Lower lobe of right lung (tissue), 2 donors: ENCODE measurements around the gene SLX4IP. TPM values are rescaled to one million over a fixed set of nuclear protein-coding genes. Genes with fewer than 3 reads are reported as not detected.

Experiments used
- ATAC-seq, 2 donors: fragments of 200-7000 bp; cut with Tn5 transposase; one replicate each; pipeline ENCODE4 v1.9.1; 2020 to 2022; ENCODE audit warnings: mild to moderate bottlenecking in 2 of 2, moderate library complexity in 2 of 2
- DNase-seq: peaks from one replicate; pipeline ENCODE4 v3.0.0-alpha.2; 2020
- H3K27ac ChIP-seq: fragments of 200-600 bp; one replicate; pipeline ENCODE4 v1.8.0; 2022
- H3K27me3 ChIP-seq: fragments of 200-600 bp; one replicate; pipeline ENCODE4 v1.8.0; 2022; ENCODE audit warnings: low read depth
- H3K36me3 ChIP-seq: fragments of 200-600 bp; one replicate; pipeline ENCODE4 v1.8.0; 2022; ENCODE audit warnings: mild to moderate bottlenecking
- H3K4me1 ChIP-seq: fragments of 200-600 bp; one replicate; pipeline ENCODE4 v1.8.0; 2022
- H3K4me3 ChIP-seq: fragments of 200-600 bp; one replicate; pipeline ENCODE4 v1.8.0; 2022; ENCODE audit warnings: mild to moderate bottlenecking
- H3K9me3 ChIP-seq: fragments of 200-600 bp; one replicate; pipeline ENCODE4 v1.8.0; 2022
- CTCF ChIP-seq: fragments of 200-600 bp; IDR thresholded peaks from one replicate; pipeline ENCODE4 v1.8.0; 2022; ENCODE audit warnings: antibody characterized with exemption, mild to moderate bottlenecking
- intact Hi-C: fragments of 100-400 bp; cut with DNase I; formaldehyde crosslinking; loops from one replicate; pipeline ENCODE4 v1.11.0; 2022
- total RNA-seq: library from RNA; stranded (reverse); fragmentation: NEBNext Ultra II Directional; extraction: Animal tissue kit (Norgen Biotek cat#: 25700); gene quantifications from one replicate; pipeline ENCODE4 v1.2.1, GENCODE V29; 2021
- donor health status: DM: no; HTN: yes; CAD: no; lungs with severe emphysema.

SLX4IP gene
- total RNA-seq, 1 donor from 2014 or later: 5.8 TPM

- intact Hi-C loops: loop anchor here (10.0 kb wide), 1 partner anchor 987 kb away; no protein-coding TSS in a partner anchor
- ATAC-seq: no peak
These were observed 122.6 kb downstream of the SLX4IP start for GRCh38 chr20:10557685-10558084.

GRCh38 chr20:10558635-10559187, 123.6 kb downstream of the SLX4IP start:
- intact Hi-C loops: loop anchor here (10.0 kb wide), 1 partner anchor 986 kb away; no protein-coding TSS in a partner anchor
- Histone ChIP-seq H3K27ac (no peak overlapping the region), H3K36me3 (no peaks in the 10 kb centered on the region), H3K9me3 (no peaks in the 10 kb centered on the region), H3K27me3 (no peaks in the 10 kb centered on the region), H3K4me3 (no peak overlapping the region), H3K4me1 (peaks cover 7% of the 10 kb centered on the region)
- DNase-seq (no peak), ATAC-seq (no peak)
- TF ChIP-seq CTCF: no peak

More at GRCh38 chr20:10557685-10558084, 122.6 kb downstream of the SLX4IP start:
- H3K27ac ChIP-seq: no peak overlapping the region
- DNase-seq: no peak
- no peak for TF ChIP-seq CTCF
- H3K27me3 ChIP-seq: no peaks in the 10 kb centered on the region
- peaks cover 8% of the 10 kb centered on the region for H3K4me1 ChIP-seq
- H3K9me3 ChIP-seq: no peaks in the 10 kb centered on the region
- no peak overlapping the region for H3K4me3 ChIP-seq
- no peaks in the 10 kb centered on the region for H3K36me3 ChIP-seq

GRCh38 chr20:10559266-10559665, 124.2 kb downstream of the SLX4IP start:
- H3K36me3 ChIP-seq: no peaks in the 10 kb centered on the region
- H3K9me3 ChIP-seq: no peaks in the 10 kb centered on the region
- peaks cover 7% of the 10 kb centered on the region for H3K4me1 ChIP-seq
- no peak for TF ChIP-seq CTCF
- DNase-seq (no peak), ATAC-seq (no peak)
- no peak overlapping the region for H3K27ac ChIP-seq
- H3K27me3 ChIP-seq: no peaks in the 10 kb centered on the region
- intact Hi-C loops: loop anchor here (10.0 kb wide), 1 partner anchor 986 kb away; no protein-coding TSS in a partner anchor
- H3K4me3 ChIP-seq: no peak overlapping the region

- Histone ChIP-seq H3K27me3 (no peaks in the 10 kb centered on the region), H3K27ac (no peak overlapping the region), H3K36me3 (no peaks in the 10 kb centered on the region), H3K4me1 (peaks cover 11% of the 10 kb centered on the region), H3K4me3 (no peak overlapping the region), H3K9me3 (no peaks in the 10 kb centered on the region)
- DNase-seq: no peak
- no peak for TF ChIP-seq CTCF
- ATAC-seq: no peak
- intact Hi-C loops: no loop called here
These were observed 125.6 kb downstream of the SLX4IP start for GRCh38 chr20:10560686-10561085.

- DNase-seq (no peak), ATAC-seq (no peak)
- Histone ChIP-seq H3K36me3 (no peaks in the 10 kb centered on the region), H3K4me1 (peaks cover 13% of the 10 kb centered on the region), H3K27ac (no peak overlapping the region), H3K27me3 (no peaks in the 10 kb centered on the region), H3K4me3 (no peak overlapping the region), H3K9me3 (no peaks in the 10 kb centered on the region)
- TF ChIP-seq CTCF: no peak
- intact Hi-C loops: no loop called here
These were observed 126.2 kb downstream of the SLX4IP start for GRCh38 chr20:10561302-10561701.
